NCI-H1092 (cell line): ENCODE results near the gene ELL.

Experiments used
- DNase-seq: peaks from one replicate; lab custom pipeline; 2025; lab: John Stamatoyannopoulos, UW

The ELL gene

DNA sequence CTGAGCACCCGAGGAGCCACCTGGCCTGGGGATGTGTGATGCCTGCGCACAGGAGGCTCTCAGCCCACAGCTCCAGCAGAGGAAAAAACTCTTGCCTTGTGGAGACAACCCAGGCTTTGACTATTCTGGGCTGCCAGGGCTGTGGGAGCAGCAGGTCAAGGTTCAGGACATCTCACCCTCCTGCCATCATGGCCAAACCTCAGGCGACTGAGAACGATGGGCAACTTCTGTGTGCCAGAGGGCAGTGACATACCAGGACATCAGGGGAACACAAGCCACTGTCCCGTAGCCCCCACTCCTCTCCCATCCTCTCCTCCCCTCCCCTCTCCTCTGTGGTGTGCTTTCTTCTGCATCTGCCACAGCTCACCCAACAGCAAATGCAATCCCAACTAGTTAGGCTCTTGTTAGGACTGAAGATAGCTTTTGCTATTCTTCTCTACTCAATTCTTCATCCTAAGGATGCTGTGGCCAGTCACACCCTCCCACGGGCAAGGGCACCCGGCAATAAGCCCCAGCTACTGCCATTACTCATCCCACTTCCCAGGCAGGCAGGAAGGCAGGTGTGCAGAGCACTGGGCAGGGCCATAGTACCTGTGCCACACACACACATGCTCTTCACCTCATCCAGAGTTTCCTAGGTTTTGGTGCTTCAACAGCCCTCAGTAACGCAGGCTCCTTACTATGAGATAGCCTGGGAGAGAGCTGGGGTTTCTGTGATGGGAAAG, 16.8 kb downstream of the ELL start:
- DNase-seq = no peak

DNA sequence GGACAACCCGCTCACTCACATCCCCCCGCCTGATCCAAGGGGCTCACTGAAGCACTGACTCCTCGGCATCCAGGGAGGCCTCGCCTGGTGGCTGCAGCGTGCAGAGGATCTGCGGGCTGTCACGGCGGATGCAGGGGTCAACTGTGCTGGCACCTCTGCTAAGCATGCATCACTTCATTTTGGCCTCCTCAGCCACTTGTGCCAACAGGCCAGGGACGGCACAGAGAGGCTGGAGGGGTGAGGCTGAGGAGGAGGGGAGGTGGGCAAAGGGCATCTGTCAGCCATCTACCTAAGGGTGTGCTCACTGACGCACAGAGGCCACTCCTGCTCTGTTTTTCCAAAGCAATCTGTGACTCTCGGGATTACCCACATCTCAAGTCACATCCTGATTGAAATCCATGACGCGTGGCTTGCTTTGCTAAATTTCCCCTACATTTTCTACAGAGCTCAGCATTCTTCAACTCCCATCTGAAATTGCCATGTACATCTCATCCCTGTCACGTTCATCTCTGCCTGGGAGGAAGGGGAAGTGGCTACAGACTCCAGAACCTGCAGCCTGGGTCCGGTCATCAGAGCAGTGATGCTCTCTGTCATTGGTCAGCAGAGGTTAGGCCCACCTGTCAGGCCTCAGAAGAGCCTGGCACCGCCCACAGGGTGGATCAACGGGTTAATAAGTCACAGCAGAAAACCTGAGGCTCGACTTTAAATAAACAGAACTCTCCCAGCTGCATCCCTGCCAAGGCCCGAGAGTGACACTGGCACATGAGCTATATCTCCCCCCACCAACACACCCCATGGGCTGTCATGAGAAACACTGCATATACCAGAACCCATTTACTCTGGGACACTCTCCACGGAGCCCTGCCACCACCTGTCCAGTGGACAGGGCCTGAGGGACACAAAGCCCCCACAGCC, 17.6 kb downstream of the ELL start:
- DNase-seq = no peak

DNA sequence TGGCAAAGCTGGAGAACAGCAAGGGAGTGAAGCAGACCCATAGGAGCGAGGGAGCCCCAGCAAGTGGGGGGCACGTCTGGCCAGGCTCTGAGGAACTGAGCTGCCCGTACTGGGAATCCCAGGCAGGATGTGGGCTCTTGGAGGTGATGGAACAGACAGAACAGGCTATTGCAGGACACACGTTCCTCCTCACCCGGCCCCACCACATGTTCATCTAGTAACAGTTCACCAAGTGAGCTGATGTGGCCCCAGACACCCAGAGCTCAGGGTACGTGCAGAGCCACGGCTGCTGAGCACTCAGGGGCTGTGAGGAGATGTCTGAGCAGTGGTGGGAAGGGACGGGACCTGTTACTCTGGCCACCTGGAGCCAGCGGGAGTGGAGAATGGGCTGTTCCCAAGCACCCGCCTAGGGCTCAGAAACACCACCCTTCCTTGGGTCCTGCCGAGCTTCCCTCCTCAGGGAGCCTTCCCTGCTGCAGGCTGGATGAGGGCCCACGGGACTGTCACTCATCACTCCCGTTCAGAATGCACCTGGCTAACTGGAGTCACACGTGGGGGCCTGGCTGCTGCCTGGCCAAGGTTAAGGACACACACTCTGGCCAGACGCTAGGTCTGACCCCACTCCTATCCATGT, 18.4 kb downstream of the ELL start:
- no peak for DNase-seq

DNA sequence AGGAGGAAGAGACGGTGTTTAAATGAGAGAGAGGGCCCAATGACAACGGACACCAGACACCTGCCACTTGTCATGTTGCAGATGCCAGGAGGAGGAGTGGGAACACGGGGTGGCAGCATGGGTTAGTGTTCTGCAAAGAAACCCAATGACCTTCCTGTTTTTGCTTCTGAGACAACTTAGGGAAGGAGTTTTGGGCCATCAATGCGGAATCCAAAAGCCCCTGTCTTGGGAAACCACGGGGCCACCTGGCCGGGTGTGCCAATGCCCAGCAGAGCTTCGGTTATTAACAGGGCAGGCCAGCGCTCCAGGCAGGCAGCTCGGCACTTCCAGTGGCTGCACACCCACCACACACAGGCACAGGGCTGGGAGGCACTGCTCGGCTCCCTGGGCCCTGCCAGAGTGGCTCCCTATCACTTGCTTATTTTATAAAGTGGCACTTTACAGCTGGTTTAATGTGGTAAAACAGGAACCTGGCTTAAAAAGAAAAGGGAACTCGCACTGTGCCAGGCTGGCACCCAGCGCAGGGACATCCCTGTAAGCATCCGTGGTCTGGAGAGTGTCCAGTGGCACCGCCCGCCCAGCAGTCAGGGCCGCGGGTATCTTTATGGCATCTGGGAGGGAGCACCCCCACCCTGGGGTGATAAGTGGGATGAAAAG, 19.1 kb downstream of the ELL start:
- DNase-seq = no peak

DNA sequence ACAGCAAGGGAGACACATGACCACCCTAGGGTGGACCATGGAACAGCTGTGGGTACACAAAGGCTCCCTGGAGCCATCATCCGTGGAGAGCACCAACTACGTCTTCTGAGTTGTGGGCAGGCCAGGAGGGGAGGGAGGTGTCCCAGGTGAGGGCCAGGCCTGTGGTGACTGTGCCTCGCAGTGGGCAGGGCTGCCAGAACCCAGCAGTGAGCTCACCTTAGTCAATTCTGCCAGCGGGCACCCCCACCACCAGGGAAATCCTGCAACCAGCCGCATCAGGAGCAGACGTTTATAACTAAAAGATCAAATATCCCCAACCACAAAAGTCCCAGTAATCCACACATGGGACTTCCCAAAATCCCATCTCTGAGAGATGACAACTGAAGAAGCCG, 19.6 kb downstream of the ELL start:
- DNase-seq = no peak

DNA sequence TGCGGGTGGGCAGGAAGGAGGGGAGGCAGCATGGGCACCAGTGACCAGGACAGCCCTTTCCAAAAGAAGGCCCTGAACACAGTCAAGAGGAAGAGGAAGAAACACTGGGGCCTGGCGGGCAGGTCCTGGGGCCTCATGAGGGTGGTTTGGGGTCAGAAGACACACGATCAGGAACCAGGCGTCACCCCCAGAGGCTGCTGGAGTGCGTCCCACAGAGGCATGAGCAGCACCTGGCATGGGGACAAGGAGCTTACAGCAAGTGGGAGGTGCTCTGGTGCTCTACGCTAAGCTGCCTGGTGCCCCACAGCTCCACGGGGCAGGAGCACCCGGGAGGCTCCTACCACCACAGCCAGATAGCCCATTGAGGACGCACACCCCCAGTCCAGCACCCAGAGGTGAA, 20.0 kb downstream of the ELL start:
- no peak for DNase-seq

DNA sequence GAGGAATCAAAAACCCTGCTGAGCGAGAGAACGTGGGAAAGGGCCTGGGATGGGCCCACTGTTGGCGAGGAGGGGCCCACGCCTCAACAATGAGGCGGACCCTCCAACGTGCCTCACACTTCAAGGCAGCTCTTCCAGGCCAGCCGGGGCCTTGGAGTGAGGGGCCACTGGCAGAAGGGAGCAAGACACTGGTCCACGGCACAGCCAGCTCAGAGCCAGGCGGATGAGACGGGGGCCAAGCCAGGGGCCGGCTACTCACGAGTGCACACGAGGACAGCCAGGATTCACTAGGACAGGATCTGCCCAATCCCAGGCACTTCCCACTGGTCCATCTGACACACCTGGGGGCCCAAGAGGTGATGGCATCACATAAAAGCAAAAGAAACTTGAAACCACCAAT, 20.5 kb downstream of the ELL start:
- no peak for DNase-seq

DNA sequence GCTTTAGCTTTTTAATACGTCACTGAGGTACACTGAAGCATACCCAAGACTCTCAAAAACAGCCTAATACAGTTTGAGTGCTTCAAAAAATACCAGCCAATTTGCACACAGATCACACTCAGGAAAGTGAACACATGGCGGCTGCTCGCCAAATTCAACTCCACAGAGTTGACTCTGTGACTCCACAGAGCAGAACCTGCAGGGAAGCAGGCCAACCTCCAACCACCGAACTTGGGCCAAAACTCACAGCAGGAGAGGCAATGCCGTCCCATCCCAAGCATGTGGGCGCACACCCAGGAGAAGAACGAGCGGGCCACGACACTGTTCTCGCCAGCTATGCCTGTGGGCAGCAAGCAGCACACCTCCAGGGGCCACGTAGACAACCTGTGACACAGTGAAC, 21.1 kb downstream of the ELL start:
- no peak for DNase-seq

DNA sequence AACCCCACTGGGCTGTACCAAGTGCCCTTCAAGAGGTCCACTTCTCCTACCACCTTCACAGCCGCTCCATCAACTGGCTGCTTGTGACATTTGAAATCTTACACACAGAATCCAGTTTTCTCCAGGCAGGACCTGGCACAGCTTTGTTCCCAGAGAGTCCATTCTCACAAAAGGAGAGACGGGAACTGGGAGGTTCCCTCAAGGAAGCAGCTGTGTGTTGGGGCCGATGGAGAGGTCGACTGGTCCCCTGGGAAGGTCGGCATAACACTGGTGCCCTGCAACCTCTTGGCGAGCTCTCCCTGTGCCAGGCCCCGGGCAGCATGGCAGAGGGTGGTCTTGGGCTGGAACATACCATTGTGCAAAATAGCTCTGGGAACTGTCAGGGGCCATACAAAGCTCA, 21.5 kb downstream of the ELL start:
- DNase-seq = no peak

DNA sequence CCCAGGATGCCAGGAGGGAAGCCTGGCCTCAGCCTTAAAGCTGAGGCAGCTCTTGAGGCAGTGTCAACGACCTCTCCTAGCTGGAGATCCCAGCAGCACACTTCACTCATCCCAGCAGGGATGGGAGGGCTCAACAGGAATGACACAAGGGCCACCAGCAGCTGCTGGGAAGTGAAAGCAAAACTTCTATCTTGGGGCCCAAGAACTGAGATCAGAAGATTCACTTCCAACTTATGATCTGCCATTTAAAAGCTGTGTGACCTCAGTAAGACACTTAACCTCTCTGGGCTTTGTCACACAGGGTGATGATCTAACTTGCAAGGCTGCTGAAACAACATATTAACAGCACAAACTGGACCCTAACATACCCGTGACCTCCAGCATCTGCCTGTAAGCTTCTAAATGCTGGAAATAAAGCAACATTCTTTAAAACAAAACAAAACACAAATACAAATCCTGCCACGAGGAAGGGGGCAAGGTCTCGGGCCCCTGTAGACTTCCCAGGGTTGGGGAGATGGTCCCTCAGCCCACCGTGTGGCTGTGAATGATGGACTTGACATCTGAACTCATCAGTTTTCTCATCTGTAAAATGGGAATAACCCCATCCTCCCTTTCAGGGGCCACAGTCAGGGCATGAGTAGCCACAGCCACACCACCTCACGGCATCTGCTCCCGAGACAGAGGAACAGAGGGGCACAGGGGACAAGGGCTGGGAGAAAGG, 22.7 kb downstream of the ELL start:
- DNase-seq = no peak

DNA sequence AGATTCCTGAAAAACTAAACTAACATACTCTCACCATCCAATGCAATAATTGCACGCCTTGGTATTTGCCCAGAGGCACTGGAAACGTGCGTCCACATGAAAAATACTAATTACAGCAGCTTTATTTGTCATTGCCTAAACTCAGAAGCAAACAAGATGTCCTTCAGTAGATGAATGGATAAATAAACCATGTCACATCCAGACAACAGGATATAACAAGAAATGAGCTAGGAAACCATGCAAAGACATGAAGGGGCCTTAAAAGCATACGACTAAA, 25.0 kb downstream of the ELL start:
- DNase-seq = no peak

DNA sequence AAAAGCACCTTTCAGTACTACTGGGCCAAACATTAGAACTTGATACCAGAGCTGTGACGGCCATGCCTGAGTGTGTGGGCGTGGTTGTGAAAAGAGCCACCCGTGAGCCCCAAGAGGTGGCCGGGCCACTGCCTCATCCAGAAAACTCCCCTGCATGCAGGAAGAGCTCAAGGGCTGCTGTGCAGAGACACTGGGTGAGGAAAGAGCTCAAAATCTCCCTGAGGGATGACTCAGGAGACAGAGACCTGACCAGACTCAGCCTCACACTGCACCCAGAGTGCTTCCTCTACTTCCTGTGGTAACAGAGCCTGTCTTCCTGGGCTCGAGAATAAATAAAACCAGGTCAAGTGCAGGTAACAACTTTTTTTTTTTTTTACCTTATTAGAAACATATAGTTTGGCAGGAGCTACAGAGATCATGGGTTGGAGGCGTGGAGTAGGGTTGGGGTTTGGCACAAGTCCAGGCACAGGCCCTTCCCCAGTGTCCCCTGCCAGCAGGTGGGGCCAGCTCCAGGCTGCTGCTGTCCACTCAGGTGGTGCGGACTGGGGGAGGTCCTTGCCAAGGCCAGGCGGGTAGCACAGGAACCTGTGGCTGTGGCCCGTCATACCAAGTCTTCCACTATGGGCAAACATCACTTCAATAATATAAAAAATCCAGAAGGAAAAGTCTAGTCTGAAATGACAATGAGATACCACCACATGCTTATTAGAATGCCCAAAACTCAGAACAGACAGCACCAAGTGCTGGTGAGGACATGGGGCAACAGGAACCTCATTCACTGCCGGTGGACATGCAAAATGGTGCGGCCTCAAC, 25.5 kb downstream of the ELL start:
- no peak for DNase-seq

DNA sequence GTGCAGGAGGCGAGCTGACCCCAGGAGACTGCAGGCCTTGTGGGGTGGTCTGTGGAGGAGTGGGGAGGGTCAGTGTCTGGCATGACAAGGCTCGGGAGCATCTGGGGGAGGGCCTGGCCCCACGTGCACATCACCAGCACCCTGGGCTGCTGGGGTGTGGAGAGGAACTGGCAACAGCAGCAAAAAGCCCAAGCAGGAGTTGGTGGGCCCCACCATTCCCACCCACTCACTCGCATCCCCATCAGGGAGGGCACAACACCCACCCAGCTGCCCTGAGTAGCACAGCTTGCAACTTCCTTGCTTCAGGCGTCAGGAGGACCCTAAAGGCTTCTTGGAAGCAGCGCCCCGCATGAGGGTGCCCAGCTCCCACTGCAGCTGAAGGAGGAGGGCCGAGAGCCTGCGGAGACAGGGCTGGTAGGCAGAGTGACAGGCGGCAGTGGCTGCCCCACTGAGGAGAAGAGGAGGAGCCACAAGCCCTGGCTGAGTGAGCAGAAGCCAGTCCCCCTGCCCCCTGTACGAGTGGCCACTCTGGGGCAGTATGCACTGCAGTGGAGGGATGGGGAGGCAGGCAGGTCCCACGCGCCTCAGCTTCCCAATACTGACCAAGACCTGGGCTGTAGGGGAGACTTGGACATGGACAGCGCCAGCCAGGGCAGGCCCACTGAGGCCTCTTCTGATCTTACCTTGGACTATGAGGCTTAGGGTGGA, 26.5 kb downstream of the ELL start:
- no peak for DNase-seq

DNA sequence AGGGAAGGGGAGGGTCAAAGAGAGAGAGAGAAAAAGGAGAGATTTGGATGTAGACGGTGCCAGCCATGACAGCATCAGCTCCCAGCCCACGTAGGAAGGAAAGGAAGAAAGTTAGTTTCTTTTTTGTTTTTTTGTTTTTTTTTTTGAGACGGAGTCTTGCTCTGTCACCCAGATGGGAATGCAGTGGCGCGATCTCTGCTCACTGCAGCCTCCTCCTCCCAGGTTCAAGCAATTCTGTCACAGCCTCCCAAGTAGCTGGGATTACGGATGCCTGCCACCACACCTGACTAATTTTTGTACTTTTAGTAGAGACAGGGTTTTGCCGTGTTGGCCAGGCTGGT, 27.6 kb downstream of the ELL start:
- no peak for DNase-seq

DNA sequence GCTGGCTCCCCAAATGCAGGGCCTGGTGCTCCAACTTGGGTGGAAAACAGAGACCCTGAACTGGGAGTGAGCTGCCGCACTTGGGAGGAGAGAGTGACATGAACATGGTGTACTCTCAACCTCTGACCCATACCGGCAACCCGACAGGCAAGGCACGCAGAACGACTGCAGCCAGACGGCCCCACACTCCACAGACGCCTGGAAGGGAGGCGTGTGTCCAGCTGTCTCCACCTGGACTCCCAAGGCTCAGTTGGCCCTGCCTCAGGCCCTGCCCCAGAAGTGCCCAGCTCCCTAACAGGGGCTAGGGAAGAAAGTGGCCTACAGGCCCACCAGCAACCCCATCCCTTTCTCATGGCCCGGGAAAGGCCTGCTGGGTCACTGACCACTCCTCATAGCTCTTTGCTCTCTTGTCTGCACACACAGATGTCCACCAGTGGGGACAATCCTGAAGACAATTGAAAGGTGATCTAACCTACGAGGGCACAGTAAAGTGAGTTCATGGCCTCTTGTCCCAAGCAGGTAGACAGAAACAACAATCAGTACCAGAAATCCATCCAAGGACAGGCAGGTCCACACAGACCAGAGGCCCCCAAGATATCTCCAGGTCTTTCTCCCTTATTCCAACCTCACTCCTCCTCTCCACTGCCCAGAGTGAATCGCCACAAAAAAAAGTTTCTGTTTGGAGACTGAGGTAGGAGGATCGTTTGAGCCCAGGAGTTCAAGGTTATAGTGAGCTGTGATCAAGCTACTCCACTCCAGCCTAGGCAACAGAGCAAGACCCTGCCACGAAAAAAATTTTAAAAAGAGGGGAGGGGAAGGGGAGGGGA, 28.2 kb downstream of the ELL start:
- DNase-seq = no peak

DNA sequence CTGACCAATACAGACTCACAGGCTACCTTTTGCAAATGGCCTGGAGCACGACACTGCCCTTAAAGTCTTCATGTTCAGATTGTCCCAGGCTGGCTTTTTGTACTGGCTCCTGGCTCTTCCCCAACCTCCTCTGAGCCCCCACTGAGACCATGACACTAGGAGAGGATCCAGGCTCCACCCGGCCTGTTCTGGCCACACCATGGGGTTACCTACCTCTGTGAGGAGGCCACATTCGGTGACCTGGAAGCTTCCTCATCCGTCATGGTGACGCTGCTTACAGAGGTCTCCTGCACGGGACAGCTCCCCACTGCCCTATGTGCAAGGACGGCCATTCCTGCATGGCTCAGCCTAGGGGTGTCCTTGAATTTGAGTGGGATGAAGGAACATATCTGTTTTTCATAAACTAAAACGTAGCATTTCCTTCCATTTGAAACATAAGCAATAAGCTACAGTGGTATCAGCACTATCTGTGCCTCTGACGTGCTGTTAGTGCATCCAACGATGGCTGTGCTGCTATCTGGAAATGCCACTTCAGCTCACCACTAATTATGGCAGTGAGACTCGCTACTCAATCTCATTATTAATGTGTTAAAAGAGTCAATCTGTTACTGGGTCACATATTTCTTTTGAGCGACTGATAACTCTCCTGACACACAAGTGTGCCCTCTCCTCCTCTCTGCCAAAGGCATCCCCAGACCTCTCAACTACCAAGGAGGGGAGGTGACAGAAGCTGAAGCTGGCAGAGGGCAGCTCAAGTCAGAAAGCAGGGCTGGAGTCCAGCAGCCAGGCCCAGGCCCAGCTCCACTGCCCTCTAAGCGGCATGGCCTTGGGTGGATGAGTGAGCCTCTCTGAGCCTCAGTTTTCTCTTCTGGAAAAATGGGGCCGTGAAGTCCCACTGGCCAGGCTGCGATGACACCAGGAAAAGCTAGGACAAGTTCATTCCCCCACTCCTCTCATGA, 29.6 kb downstream of the ELL start:
- DNase-seq = no peak

DNA sequence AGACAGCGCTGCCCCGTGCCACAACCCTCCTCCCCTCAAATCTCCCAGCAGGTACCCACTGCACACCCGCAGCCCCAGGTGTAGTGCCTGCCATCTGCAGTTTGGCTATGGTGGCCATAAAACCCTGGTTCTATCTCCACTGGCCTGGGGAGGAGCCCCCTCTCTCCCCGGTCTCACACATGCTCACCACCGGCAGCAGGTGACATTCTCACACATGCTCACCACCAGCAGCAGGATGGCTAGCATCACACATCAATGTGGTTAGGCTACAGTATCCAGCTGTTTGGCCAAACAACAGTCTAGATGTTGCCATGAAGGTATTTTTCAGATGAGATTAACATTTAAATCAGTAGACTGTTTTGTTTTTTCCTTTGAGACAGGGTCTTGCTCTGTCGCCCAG, 31.1 kb downstream of the ELL start:
- DNase-seq = no peak

DNA sequence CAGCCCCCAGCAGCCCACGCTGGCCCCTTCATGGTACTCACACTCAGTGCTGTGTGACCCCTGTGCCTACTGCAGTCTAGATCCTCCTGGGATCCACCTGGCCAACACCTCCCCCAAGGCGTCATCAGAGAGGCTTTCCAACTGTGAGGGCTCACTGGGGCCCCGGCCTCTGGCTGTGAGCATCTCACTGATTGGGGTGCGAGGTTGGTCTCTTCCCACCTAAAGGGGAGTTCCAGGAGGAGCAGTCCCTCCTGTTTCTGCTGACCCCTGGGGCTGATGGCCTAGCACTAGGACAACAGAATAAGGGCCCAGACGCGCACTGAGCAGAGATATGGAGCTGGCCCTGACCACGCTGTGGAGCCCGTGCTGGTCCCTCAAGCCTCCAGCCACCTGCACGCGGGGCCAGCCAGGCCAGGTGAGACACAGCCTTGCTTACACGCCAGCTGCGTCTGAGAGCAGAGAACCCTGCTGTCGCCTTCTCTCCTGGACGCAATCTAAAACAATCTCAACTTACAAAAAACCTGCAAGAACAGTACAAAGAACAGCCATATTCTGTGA, 32.2 kb downstream of the ELL start:
- no peak for DNase-seq
